H9 (cell line): ENCODE results near the gene TCP11L1. TPM values are rescaled to one million over a fixed set of nuclear protein-coding genes. Genes with fewer than 3 reads are reported as not detected.

Experiments
- DNase-seq: peaks from one replicate; pipeline ENCODE4 v3.0.0-alpha.2; 2017
- H2AFZ ChIP-seq: one replicate; pipeline ENCODE4 v1.6.1; 2013; ENCODE audit warnings: mild to moderate bottlenecking, low read length, control low read depth, moderate library complexity
- H2AK5ac ChIP-seq: 2 replicates; pipeline ENCODE4 v1.6.1; 2013; ENCODE audit warnings: low read length, control low read depth, mixed read lengths; ENCODE audit not compliant: insufficient read length
- H2BK120ac ChIP-seq: one replicate; pipeline ENCODE4 v1.6.1; 2013; ENCODE audit warnings: low read depth, mild to moderate bottlenecking, low read length, control low read depth, inconsistent platforms; ENCODE audit not compliant: poor library complexity, severe bottlenecking
- H2BK12ac ChIP-seq: 2 replicates; pipeline ENCODE4 v1.6.1; 2013; ENCODE audit warnings: low read length, control low read depth, mixed read lengths, low read depth; ENCODE audit not compliant: insufficient read length
- H2BK15ac ChIP-seq: 2 replicates; pipeline ENCODE4 v1.6.1; 2013; ENCODE audit warnings: low read depth, low read length, control low read depth
- H2BK20ac ChIP-seq: one replicate; pipeline ENCODE4 v1.6.1; 2013; ENCODE audit warnings: low read depth, mild to moderate bottlenecking, low read length, control low read depth, inconsistent platforms; ENCODE audit not compliant: poor library complexity, severe bottlenecking
- H2BK5ac ChIP-seq: 2 replicates; pipeline ENCODE4 v1.6.1; 2013; ENCODE audit warnings: low read length, control low read depth, mixed read lengths; ENCODE audit not compliant: insufficient read length
- H3K14ac ChIP-seq: 2 replicates; pipeline ENCODE4 v1.6.1; 2013; ENCODE audit warnings: low read length, control low read depth; ENCODE audit not compliant: insufficient read depth
- H3K18ac ChIP-seq: 2 replicates; pipeline ENCODE4 v1.6.1; 2013; ENCODE audit warnings: low read depth, mild to moderate bottlenecking, mixed read lengths, low read length, control low read depth; ENCODE audit not compliant: insufficient read length
- H3K23ac ChIP-seq: 2 replicates; pipeline ENCODE4 v1.6.1; 2013; ENCODE audit warnings: low read length, control low read depth, mixed read lengths, low read depth; ENCODE audit not compliant: insufficient read length
- H3K23me2 ChIP-seq: 2 replicates; pipeline ENCODE4 v1.6.1; 2013; ENCODE audit warnings: low read depth, mild to moderate bottlenecking, mixed read lengths, low read length, control low read depth; ENCODE audit not compliant: insufficient read length, poor library complexity, severe bottlenecking
- H3K27ac ChIP-seq: 2 replicates; pipeline ENCODE4 v1.5.1; 2013; ENCODE audit warnings: low read length, control low read depth, mixed read lengths, low read depth; ENCODE audit not compliant: insufficient read length
- H3K27me3 ChIP-seq: 2 replicates; pipeline ENCODE4 v1.6.1; 2013; ENCODE audit warnings: low read length, control low read depth, inconsistent platforms; ENCODE audit not compliant: insufficient read depth
- H3K4ac ChIP-seq: 2 replicates; pipeline ENCODE4 v1.6.1; 2013; ENCODE audit warnings: low read depth, mild to moderate bottlenecking, control low read depth, inconsistent platforms, low read length, moderate library complexity
- H3K4me1 ChIP-seq: 2 replicates; pipeline ENCODE4 v1.6.1; 2013; ENCODE audit warnings: low read length, control low read depth, inconsistent platforms; ENCODE audit not compliant: insufficient read depth
- H3K4me2 ChIP-seq: 2 replicates; pipeline ENCODE4 v1.6.1; 2013; ENCODE audit warnings: low read length, control low read depth, mixed read lengths; ENCODE audit not compliant: insufficient read length, insufficient read depth
- H3K56ac ChIP-seq: 2 replicates; pipeline ENCODE4 v1.6.1; 2013; ENCODE audit warnings: low read depth, mild to moderate bottlenecking, mixed read lengths, low read length, control low read depth; ENCODE audit not compliant: insufficient read length
- H3K79me1 ChIP-seq: 2 replicates; pipeline ENCODE4 v1.6.1; 2013; ENCODE audit warnings: low read depth, mild to moderate bottlenecking, moderate library complexity, low read length, control low read depth, inconsistent platforms; ENCODE audit not compliant: insufficient read depth, poor library complexity, severe bottlenecking
- H3K79me2 ChIP-seq: 2 replicates; pipeline ENCODE4 v1.6.1; 2013; ENCODE audit warnings: low read length, control low read depth, inconsistent platforms; ENCODE audit not compliant: insufficient read depth
- H3K9ac ChIP-seq: 2 replicates; pipeline ENCODE4 v1.6.1; 2013; ENCODE audit warnings: low read length, control low read depth, mixed read lengths; ENCODE audit not compliant: insufficient read length; ENCODE audit errors: extremely low read depth
- H3K9me3 ChIP-seq: one replicate; pipeline ENCODE4 v1.6.1; 2013; ENCODE audit warnings: low read depth, low read length, inconsistent platforms; ENCODE audit not compliant: control insufficient read depth
- H3T11ph ChIP-seq: one replicate; pipeline ENCODE4 v1.6.1; 2013; ENCODE audit warnings: mild to moderate bottlenecking, low read length, control low read depth, inconsistent platforms
- H4K20me1 ChIP-seq: one replicate; pipeline ENCODE4 v1.6.1; 2013; ENCODE audit not compliant: control insufficient read depth, insufficient read length, insufficient read depth
- H4K5ac ChIP-seq: 2 replicates; pipeline ENCODE4 v1.6.1; 2013; ENCODE audit warnings: low read depth, mild to moderate bottlenecking, mixed read lengths, low read length, control low read depth; ENCODE audit not compliant: insufficient read length
- H4K8ac ChIP-seq: replicated peaks from 2 replicates; pipeline ENCODE4 v1.6.1; 2013; ENCODE audit warnings: low read length, control low read depth, mixed read lengths, low read depth; ENCODE audit not compliant: insufficient read length
- H4K91ac ChIP-seq: 2 replicates; pipeline ENCODE4 v1.6.1; 2013; ENCODE audit warnings: low read depth, mild to moderate bottlenecking, moderate library complexity, mixed read lengths, low read length, control low read depth; ENCODE audit not compliant: insufficient read length
- H3K27ac Mint-ChIP-seq, 3 experiments: 2 replicates in 2 of 3; 3 replicates in 1 of 3; pipeline ENCODE4 v1.8.0; 2020 to 2021; ENCODE audit warnings: mixed read lengths in 3 of 3, mild to moderate bottlenecking in 1 of 3, moderate library complexity in 1 of 3
- H3K27me3 Mint-ChIP-seq: 2 replicates; pipeline ENCODE4 v1.8.0; 2021; ENCODE audit warnings: low read depth, mild to moderate bottlenecking, moderate library complexity, mixed read lengths
- H3K36me3 Mint-ChIP-seq, 3 experiments: 2 replicates in 2 of 3; 3 replicates in 1 of 3; pipeline ENCODE4 v1.8.0; 2020 to 2021; ENCODE audit warnings: low read depth in 3 of 3, mixed read lengths in 3 of 3; ENCODE audit not compliant: insufficient read depth in 1 of 3
- H3K4me1 Mint-ChIP-seq, 2 experiments: 2 replicates each; pipeline ENCODE4 v1.8.0; 2020; ENCODE audit warnings: mixed read lengths in 2 of 2
- H3K4me3 Mint-ChIP-seq, 2 experiments: 2 replicates in 1 of 2; 3 replicates in 1 of 2; pipeline ENCODE4 v1.8.0; 2020 to 2021; ENCODE audit warnings: mild to moderate bottlenecking in 2 of 2, mixed read lengths in 2 of 2, moderate library complexity in 1 of 2
- H3K9me3 Mint-ChIP-seq, 2 experiments: 2 replicates in 1 of 2; 3 replicates in 1 of 2; pipeline ENCODE4 v1.8.0; 2020; ENCODE audit warnings: mild to moderate bottlenecking in 2 of 2, mixed read lengths in 2 of 2, moderate library complexity in 1 of 2
- WGBS: extraction: QIAGEN DNeasy Blood & Tissue Kit; methylation state at CpG from one replicate; pipeline ENCODE4 v1.1.7; 2013; ENCODE audit warnings: missing lambda C conversion rate, low lambda C conversion rate, mixed read lengths; ENCODE audit not compliant: insufficient read length; ENCODE audit errors: extremely low coverage; 5-methylcytosine and 5-hydroxymethylcytosine counted together
- total RNA-seq: library from RNA; stranded (reverse); gene quantifications from 2 replicates; pipeline ENCODE4 v1.2.1, GENCODE V29; 2021
- TF ChIP-seq, protein P1 (sequence below): fragments of 200-600 bp; sonication (generic); conservative IDR thresholded peaks from 3 replicates; pipeline ENCODE4 v1.8.0; 2021; ENCODE audit warnings: antibody characterized with exemption, mild to moderate bottlenecking

The TCP11L1 gene
- total RNA-seq, 1 experiment from 2014 or later: 20.3 TPM

DNA sequence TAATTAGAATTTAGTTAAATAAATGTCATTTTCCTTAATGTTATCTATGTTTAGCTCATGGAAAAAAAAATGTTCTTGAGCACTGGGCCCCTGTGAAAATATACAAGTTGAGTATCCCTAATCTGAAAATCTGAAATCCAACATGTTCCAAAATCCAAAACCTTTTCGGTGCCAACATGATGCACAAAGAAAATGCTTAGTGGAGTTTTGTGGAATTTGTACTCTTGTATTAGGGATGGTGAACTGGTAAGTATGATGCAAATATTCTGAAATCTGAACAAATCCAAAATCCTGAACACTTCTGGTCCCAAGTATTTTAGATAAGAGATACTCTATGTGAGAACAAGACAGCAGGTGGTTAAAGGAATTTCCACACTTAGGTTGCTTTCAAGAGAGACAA, 44.5 kb downstream of the TCP11L1 start:
- Histone ChIP-seq H3K56ac (no peak overlapping the region), H2BK120ac (no peak overlapping the region), H3K23ac (no peak overlapping the region), H3K4me2 (no peak overlapping the region), H4K5ac (no peak overlapping the region), H3K23me2 (no peaks in the 10 kb centered on the region), H2BK5ac (no peak overlapping the region), H2BK12ac (no peak overlapping the region), H3K27ac (no peak overlapping the region), H2BK20ac (no peak overlapping the region), H3T11ph (no peak overlapping the region), H3K9ac (no peak overlapping the region), H3K14ac (no peak overlapping the region), H4K20me1 (no peaks in the 10 kb centered on the region), H2AK5ac (no peak overlapping the region), H4K91ac (no peak overlapping the region), H3K4me1 (no peaks in the 10 kb centered on the region), H3K27me3 (no peaks in the 10 kb centered on the region), H3K79me1 (no peaks in the 10 kb centered on the region), H2BK15ac (no peak overlapping the region), H3K4ac (no peak overlapping the region), H3K18ac (no peak overlapping the region), H3K79me2 (no peaks in the 10 kb centered on the region), H2AFZ (no peak overlapping the region), H4K8ac (no peak overlapping the region), H3K9me3 (no peaks in the 10 kb centered on the region)
- no peak overlapping the region for H3K4me3 Mint-ChIP-seq
- TF ChIP-seq, protein P1, sequence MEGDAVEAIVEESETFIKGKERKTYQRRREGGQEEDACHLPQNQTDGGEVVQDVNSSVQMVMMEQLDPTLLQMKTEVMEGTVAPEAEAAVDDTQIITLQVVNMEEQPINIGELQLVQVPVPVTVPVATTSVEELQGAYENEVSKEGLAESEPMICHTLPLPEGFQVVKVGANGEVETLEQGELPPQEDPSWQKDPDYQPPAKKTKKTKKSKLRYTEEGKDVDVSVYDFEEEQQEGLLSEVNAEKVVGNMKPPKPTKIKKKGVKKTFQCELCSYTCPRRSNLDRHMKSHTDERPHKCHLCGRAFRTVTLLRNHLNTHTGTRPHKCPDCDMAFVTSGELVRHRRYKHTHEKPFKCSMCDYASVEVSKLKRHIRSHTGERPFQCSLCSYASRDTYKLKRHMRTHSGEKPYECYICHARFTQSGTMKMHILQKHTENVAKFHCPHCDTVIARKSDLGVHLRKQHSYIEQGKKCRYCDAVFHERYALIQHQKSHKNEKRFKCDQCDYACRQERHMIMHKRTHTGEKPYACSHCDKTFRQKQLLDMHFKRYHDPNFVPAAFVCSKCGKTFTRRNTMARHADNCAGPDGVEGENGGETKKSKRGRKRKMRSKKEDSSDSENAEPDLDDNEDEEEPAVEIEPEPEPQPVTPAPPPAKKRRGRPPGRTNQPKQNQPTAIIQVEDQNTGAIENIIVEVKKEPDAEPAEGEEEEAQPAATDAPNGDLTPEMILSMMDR: no peak
- DNase-seq: no peak
- H3K36me3 Mint-ChIP-seq: peaks cover 12 to 56% (median 46%) of the 10 kb centered on the region in 3 experiments; a peak in 6 of 7 replicates
- no peaks in the 10 kb centered on the region for H3K9me3 Mint-ChIP-seq
- no CpG with 5 or more reads among the region's 1 CpG for WGBS
- H3K4me1 Mint-ChIP-seq: no peaks in the 10 kb centered on the region
- no peaks in the 10 kb centered on the region for H3K27me3 Mint-ChIP-seq
- H3K27ac Mint-ChIP-seq: no peak overlapping the region
